ENCODE results near the gene SDC4. TPM values are rescaled to one million over a fixed set of nuclear protein-coding genes. Genes with fewer than 3 reads are reported as not detected.
A peak's percentile ranks its signal among the peaks of the same experiment; 100 is the strongest.

The SDC4 gene
- total and polyA plus RNA-seq, 7 donors = 32.2 to 323 (median 95.2) TPM

GRCh38 chr20:45308117-45308778, 40.0 kb downstream of the SDC4 start, which contains the start of gene MATN4:
Gene MATN4, minus strand, starts transcription at chr20:45308299. Its CDS starts 2,717 bp downstream, at chr20:45305582.
- intact Hi-C loops (cut with DNase I) = loop anchor here in 1 of 2 donors (10.0 kb wide), 1 partner anchor 293 kb away; no protein-coding TSS in a partner anchor
- no peaks in the 10 kb centered on the region for H3K9me3 ChIP-seq
- no peak for TF ChIP-seq CTCF (IDR thresholded peaks at IDR 0.05)
- no peaks in the 10 kb centered on the region for H3K4me1 ChIP-seq
- no peak within 1 kb of the TSS for H3K4me3 ChIP-seq
- WGBS, 3 donors = 14 to 25% (median 20%) methylated on average over 19 to 20 of the region's 20 CpGs
- ATAC-seq (peak in 2 of 4 donors; percentile 70 to 76), DNase-seq (peak in 1 of 2 donors; percentile 68)
- no peaks in the 10 kb centered on the region for H3K36me3 ChIP-seq (ENCODE audit: insufficient read depth in 1 of 2, low read depth in 1 of 2)
- H3K27me3 ChIP-seq (ENCODE audit: insufficient read depth in 3 of 3, low read length in 2 of 3) = peaks cover 0 to 60% (median 8%) of the 10 kb centered on the region in 3 donors
- H3K27ac ChIP-seq = no peak within 1 kb of the TSS

GRCh38 chr20:45307076-45307640, 41.1 kb downstream of the SDC4 start:
- ATAC-seq (no peak), DNase-seq (no peak)
- WGBS, 3 donors = 41 to 52% (median 50%) methylated on average over 16 of the region's 16 CpGs
- no peak overlapping the region for H3K4me3 ChIP-seq
- TF ChIP-seq CTCF (IDR thresholded peaks at IDR 0.05) = no peak
- no peak overlapping the region for H3K27ac ChIP-seq
- no peaks in the 10 kb centered on the region for H3K9me3 ChIP-seq
- no peaks in the 10 kb centered on the region for H3K36me3 ChIP-seq (ENCODE audit: insufficient read depth in 1 of 2, low read depth in 1 of 2)
- peaks cover 0 to 56% (median 5%) of the 10 kb centered on the region in 3 donors for H3K27me3 ChIP-seq (ENCODE audit: insufficient read depth in 3 of 3, low read length in 2 of 3)
- intact Hi-C loops (cut with DNase I) = loop anchor here in 1 of 2 donors (10.0 kb wide), 1 partner anchor 292 kb away; no protein-coding TSS in a partner anchor
- H3K4me1 ChIP-seq = no peaks in the 10 kb centered on the region

GRCh38 chr20:45306431-45306982, 41.7 kb downstream of the SDC4 start, which contains the start of gene RBPJL:
Gene RBPJL, plus strand, starts transcription at chr20:45306840. Its CDS starts 83 bp downstream, at chr20:45306923.
- Histone ChIP-seq H3K4me1 (no peaks in the 10 kb centered on the region), H3K27me3 (ENCODE audit: insufficient read depth in 3 of 3, low read length in 2 of 3) (peaks cover 0 to 51% (median 4%) of the 10 kb centered on the region in 3 donors), H3K9me3 (no peaks in the 10 kb centered on the region), H3K36me3 (ENCODE audit: insufficient read depth in 1 of 2, low read depth in 1 of 2) (no peaks in the 10 kb centered on the region), H3K4me3 (no peak within 1 kb of the TSS), H3K27ac (no peak within 1 kb of the TSS)
- peak in 3 of 4 donors; percentile 47 to 67 (median 55) for ATAC-seq
- intact Hi-C loops (cut with DNase I) = loop anchor here in 1 of 2 donors (10.0 kb wide), 1 partner anchor 292 kb away; no protein-coding TSS in a partner anchor
- WGBS, 3 donors = 13 to 23% (median 16%) methylated on average over 34 to 41 of the region's 41 CpGs
- TF ChIP-seq CTCF (IDR thresholded peaks at IDR 0.05) = peak; percentile 64
- DNase-seq = no peak

GRCh38 chr20:45305262-45305661, 43.0 kb downstream of the SDC4 start:
- WGBS, 3 donors = 58 to 60% (median 60%) methylated on average over 4 of the region's 4 CpGs
- Histone ChIP-seq H3K9me3 (no peaks in the 10 kb centered on the region), H3K27ac (no peak overlapping the region), H3K36me3 (ENCODE audit: insufficient read depth in 1 of 2, low read depth in 1 of 2) (no peaks in the 10 kb centered on the region), H3K4me1 (no peaks in the 10 kb centered on the region), H3K4me3 (no peak overlapping the region), H3K27me3 (ENCODE audit: insufficient read depth in 3 of 3, low read length in 2 of 3) (peaks cover 0 to 49% (median 4%) of the 10 kb centered on the region in 3 donors)
- DNase-seq (no peak), ATAC-seq (no peak)
- intact Hi-C loops (cut with DNase I) = loop anchor here in 1 of 2 donors (10.0 kb wide), 1 partner anchor 290 kb away; no protein-coding TSS in a partner anchor
- no peak for TF ChIP-seq CTCF (IDR thresholded peaks at IDR 0.05)
